Neural progenitor cell (in vitro differentiated cells): ENCODE results near the gene BPNT1. TPM values are rescaled to one million over a fixed set of nuclear protein-coding genes. Genes with fewer than 3 reads are reported as not detected.
"Not testable (repeated sequence)": the region's sequence is repeated elsewhere in the genome, so short reads cannot be mapped to it uniquely, and the experiment has no call there.

Source experiments
- DNase-seq: peaks from one replicate; pipeline ENCODE4 v3.0.0-alpha.2; 2016; ENCODE audit warnings: low spot score
- H2AFZ ChIP-seq: fragments of 200-600 bp; sonication (generic); replicated peaks from 2 replicates; pipeline ENCODE4 v1.6.1; 2016; ENCODE audit warnings: antibody characterized with exemption
- H3F3A ChIP-seq: fragments of 200-600 bp; sonication (generic); 2 replicates; pipeline ENCODE4 v1.6.1; 2016; ENCODE audit warnings: antibody characterized with exemption, low read depth
- H3K27ac ChIP-seq: fragments of 200-600 bp; sonication (generic); 2 replicates; pipeline ENCODE4 v1.5.1; 2016; ENCODE audit warnings: mild to moderate bottlenecking
- H3K27me3 ChIP-seq: fragments of 200-600 bp; sonication (generic); 2 replicates; pipeline ENCODE4 v1.6.1; 2016; ENCODE audit warnings: mild to moderate bottlenecking, moderate library complexity
- H3K36me3 ChIP-seq: fragments of 200-600 bp; sonication (generic); 2 replicates; pipeline ENCODE4 v1.5.1; 2016
- H3K4me1 ChIP-seq: fragments of 200-600 bp; sonication (generic); 2 replicates; pipeline ENCODE4 v1.6.1; 2016; ENCODE audit warnings: mixed run types
- H3K4me2 ChIP-seq: fragments of 200-600 bp; sonication (generic); 2 replicates; pipeline ENCODE4 v1.6.1; 2016
- H3K4me3 ChIP-seq: fragments of 200-600 bp; sonication (generic); 2 replicates; pipeline ENCODE4 v1.5.1; 2016
- H3K79me2 ChIP-seq: fragments of 200-600 bp; sonication (generic); 2 replicates; pipeline ENCODE4 v1.6.1; 2016; ENCODE audit warnings: low read depth
- H3K9ac ChIP-seq: fragments of 200-600 bp; sonication (generic); 2 replicates; pipeline ENCODE4 v1.6.1; 2016
- H3K9me3 ChIP-seq: fragments of 200-600 bp; sonication (generic); 2 replicates; pipeline ENCODE4 v1.5.1; 2016; ENCODE audit warnings: low read depth
- H4K20me1 ChIP-seq: fragments of 200-600 bp; sonication (generic); 2 replicates; pipeline ENCODE4 v1.6.1; 2016; ENCODE audit warnings: low read depth
- H3K27ac Mint-ChIP-seq: 3 replicates; pipeline ENCODE4 v1.8.0; 2021; ENCODE audit warnings: mixed read lengths
- H3K27me3 Mint-ChIP-seq: 2 replicates; pipeline ENCODE4 v1.8.0; 2022; ENCODE audit warnings: low read depth, mild to moderate bottlenecking, inconsistent platforms, moderate library complexity, mixed read lengths; ENCODE audit not compliant: insufficient read depth
- H3K36me3 Mint-ChIP-seq: 3 replicates; pipeline ENCODE4 v1.8.0; 2021; ENCODE audit warnings: mixed read lengths
- H3K4me1 Mint-ChIP-seq: 3 replicates; pipeline ENCODE4 v1.8.0; 2021; ENCODE audit warnings: mixed read lengths
- H3K4me3 Mint-ChIP-seq: 3 replicates; pipeline ENCODE4 v1.8.0; 2021; ENCODE audit warnings: mild to moderate bottlenecking, moderate library complexity, mixed read lengths
- H3K9me3 Mint-ChIP-seq: 3 replicates; pipeline ENCODE4 v1.8.0; 2020; ENCODE audit warnings: mixed read lengths
- EZH2 ChIP-seq: fragments of 200-600 bp; sonication (generic); IDR thresholded peaks from 2 replicates; pipeline ENCODE4 v1.6.1; 2017; ENCODE audit warnings: antibody characterized with exemption, mild to moderate bottlenecking, moderate library complexity
- EZH2phosphoT487 ChIP-seq: fragments of 200-600 bp; sonication (generic); IDR thresholded peaks from 2 replicates; pipeline ENCODE4 v1.6.1; 2017; ENCODE audit warnings: antibody characterized with exemption
- total RNA-seq: library from RNA; depleted of rRNA; stranded (reverse); fragments of >200 nt; gene quantifications from 2 replicates; pipeline ENCODE4 v1.2.3, GENCODE V29; 2015; ENCODE audit warnings: low replicate concordance
- TF ChIP-seq, protein P1 (sequence below): fragments of 200-600 bp; sonication (generic); IDR thresholded peaks from 2 replicates; pipeline ENCODE4 v1.5.1; 2017; ENCODE audit warnings: antibody characterized with exemption, mild to moderate bottlenecking

Gene BPNT1
- total RNA-seq, 1 donor from 2014 or later, result 33.1 TPM

DNA sequence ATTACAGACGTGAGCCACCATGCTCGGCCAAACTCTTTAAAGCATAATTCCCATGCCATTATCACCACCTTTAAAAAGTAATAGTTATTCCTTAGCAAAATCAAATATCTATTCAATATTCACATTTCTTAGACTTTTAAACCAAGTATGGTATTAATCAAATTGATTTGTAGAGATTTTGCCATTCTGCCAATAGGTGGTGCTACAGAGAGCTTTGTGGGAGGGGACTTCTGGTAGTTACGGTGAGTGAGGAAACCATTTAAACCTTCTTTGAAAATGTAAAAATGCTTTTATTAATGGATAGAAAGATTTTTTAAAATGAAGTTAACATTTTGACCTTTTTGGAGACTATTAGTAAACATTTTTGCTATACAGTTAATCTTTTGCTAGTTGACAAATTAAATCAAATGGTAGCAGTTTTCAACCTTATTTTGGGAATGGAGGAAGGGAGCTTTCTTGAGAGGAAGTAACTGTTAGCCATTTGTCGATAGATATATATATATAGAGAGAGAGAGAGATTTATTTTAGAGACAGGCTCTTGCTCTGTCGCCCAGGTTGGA, 23.6 kb upstream of the BPNT1 start:
- H3K27ac Mint-ChIP-seq, result no peak overlapping the region
- H4K20me1 ChIP-seq, result no peaks in the 10 kb centered on the region
- H3K27me3 Mint-ChIP-seq, result no peaks in the 10 kb centered on the region
- H3K4me1 Mint-ChIP-seq, result no peaks in the 10 kb centered on the region
- H3K27me3 ChIP-seq, result no peaks in the 10 kb centered on the region
- no peak overlapping the region for H3K9ac ChIP-seq
- H3K27ac ChIP-seq, result no peak overlapping the region
- H3K79me2 ChIP-seq, result no peaks in the 10 kb centered on the region
- H3K4me3 Mint-ChIP-seq, result no peak overlapping the region
- H3K36me3 ChIP-seq, result peaks cover 16% of the 10 kb centered on the region
- no peak overlapping the region for H3K4me2 ChIP-seq
- peak; percentile 43 for DNase-seq
- H3K9me3 Mint-ChIP-seq, result no peaks in the 10 kb centered on the region
- no peak overlapping the region for H3K4me3 ChIP-seq
- no peaks in the 10 kb centered on the region for H3F3A ChIP-seq
- H3K9me3 ChIP-seq, result no peaks in the 10 kb centered on the region
- H3K36me3 Mint-ChIP-seq, result peaks cover 19% of the 10 kb centered on the region
- no peak for TF ChIP-seq EZH2phosphoT487
- TF ChIP-seq, protein P1, sequence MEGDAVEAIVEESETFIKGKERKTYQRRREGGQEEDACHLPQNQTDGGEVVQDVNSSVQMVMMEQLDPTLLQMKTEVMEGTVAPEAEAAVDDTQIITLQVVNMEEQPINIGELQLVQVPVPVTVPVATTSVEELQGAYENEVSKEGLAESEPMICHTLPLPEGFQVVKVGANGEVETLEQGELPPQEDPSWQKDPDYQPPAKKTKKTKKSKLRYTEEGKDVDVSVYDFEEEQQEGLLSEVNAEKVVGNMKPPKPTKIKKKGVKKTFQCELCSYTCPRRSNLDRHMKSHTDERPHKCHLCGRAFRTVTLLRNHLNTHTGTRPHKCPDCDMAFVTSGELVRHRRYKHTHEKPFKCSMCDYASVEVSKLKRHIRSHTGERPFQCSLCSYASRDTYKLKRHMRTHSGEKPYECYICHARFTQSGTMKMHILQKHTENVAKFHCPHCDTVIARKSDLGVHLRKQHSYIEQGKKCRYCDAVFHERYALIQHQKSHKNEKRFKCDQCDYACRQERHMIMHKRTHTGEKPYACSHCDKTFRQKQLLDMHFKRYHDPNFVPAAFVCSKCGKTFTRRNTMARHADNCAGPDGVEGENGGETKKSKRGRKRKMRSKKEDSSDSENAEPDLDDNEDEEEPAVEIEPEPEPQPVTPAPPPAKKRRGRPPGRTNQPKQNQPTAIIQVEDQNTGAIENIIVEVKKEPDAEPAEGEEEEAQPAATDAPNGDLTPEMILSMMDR, result peak; percentile 72
- no peak for TF ChIP-seq EZH2
- H2AFZ ChIP-seq, result no peak overlapping the region
- H3K4me1 ChIP-seq, result no peaks in the 10 kb centered on the region

DNA sequence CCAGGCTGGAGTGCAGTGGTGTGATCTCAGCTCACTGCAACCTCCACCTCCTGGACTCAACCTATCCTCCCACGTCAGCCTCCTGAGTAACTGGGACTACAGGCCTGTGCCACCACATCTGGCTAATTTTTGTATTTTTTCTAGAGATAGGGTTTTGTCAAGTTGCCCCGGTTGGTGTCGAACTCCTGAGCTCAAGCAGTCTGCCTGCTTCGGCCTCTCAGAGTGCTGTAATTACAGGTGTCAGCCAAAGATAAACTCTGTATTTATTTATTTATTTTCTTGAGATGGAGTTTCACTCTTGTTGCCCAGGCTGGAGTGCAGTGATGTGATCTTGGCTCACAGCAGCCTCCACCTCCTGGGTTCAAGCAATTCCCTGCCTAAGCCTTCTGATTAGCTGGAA, 23.0 kb upstream of the BPNT1 start:
- not testable (repeated sequence) for H3K4me3 ChIP-seq, H3K27me3 ChIP-seq, H3K9me3 ChIP-seq, H3K79me2 ChIP-seq, H2AFZ ChIP-seq, H3K27me3 Mint-ChIP-seq, H3K27ac ChIP-seq, H3K9me3 Mint-ChIP-seq, H3F3A ChIP-seq, H3K4me2 ChIP-seq, H3K4me3 Mint-ChIP-seq, H3K4me1 ChIP-seq, H4K20me1 ChIP-seq, H3K4me1 Mint-ChIP-seq, DNase-seq, H3K9ac ChIP-seq, H3K27ac Mint-ChIP-seq
- peaks cover 13% of the 10 kb centered on the region for H3K36me3 ChIP-seq
- H3K36me3 Mint-ChIP-seq, result peaks cover 19% of the 10 kb centered on the region

DNA sequence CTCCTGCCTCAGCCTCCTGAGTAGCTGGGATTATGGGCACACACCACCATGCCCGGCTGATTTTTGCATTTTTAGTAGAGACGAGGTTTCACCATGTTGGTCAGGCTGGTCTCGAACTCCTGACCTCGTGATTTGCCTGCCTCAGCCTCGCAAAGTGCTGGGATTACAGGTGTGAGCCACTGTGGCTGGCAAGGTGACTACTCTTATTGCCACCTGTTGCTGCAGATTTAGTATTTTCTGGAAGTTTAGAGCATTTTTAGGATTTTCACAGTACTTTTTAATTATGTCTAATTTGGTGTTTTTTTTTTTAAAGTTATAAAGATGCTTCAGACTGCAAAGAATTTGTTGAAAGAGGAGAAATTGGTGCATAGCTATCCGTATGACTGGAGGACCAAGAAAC, 20.9 kb upstream of the BPNT1 start:
- not testable (repeated sequence) for H3K27ac ChIP-seq, H3K9me3 Mint-ChIP-seq, H3K9me3 ChIP-seq, H3K4me3 ChIP-seq, H3K79me2 ChIP-seq, H3F3A ChIP-seq, H3K4me1 ChIP-seq, H3K4me2 ChIP-seq, H3K4me3 Mint-ChIP-seq, H3K27me3 Mint-ChIP-seq, H2AFZ ChIP-seq, H3K27ac Mint-ChIP-seq, H3K9ac ChIP-seq, H3K27me3 ChIP-seq, H4K20me1 ChIP-seq, DNase-seq, H3K4me1 Mint-ChIP-seq
- peaks cover 25% of the 10 kb centered on the region for H3K36me3 Mint-ChIP-seq
- peaks cover 28% of the 10 kb centered on the region for H3K36me3 ChIP-seq

DNA sequence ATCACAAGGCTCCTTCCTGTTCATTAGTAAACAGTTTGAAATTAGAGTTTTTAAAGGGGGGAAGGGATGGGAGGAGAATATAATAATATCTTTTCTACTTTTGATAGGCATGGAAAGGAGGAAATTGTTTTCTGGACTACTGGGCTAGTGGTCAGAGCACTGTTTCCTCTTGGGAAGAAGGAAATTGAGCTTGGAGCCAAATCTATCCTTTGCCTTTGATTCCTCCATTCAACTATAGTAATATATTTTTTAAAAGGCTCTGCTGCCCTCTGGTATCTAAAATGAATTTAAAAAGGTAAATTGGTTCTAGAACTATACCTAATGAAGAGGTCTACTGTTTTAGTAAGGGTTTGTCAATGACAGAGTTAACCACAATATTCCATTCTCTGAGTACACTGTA, 10.2 kb upstream of the BPNT1 start:
- peaks cover 35% of the 10 kb centered on the region for H3K36me3 ChIP-seq
- Mint-ChIP-seq H3K27ac (no peak overlapping the region), H3K27me3 (no peaks in the 10 kb centered on the region), H3K4me1 (peaks cover 8% of the 10 kb centered on the region), H3K4me3 (no peak overlapping the region), H3K9me3 (no peaks in the 10 kb centered on the region), H3K36me3 (peaks cover 20% of the 10 kb centered on the region)
- no peak overlapping the region for H3K4me2 ChIP-seq
- no peaks in the 10 kb centered on the region for H4K20me1 ChIP-seq
- no peaks in the 10 kb centered on the region for H3K9me3 ChIP-seq
- no peak for DNase-seq
- peaks cover 19% of the 10 kb centered on the region for H3K79me2 ChIP-seq
- H3K27ac ChIP-seq, result no peak overlapping the region
- H3F3A ChIP-seq, result no peaks in the 10 kb centered on the region
- TF ChIP-seq EZH2phosphoT487, result no peak
- TF ChIP-seq EZH2, result no peak
- TF ChIP-seq, protein P1, result no peak
- no peak overlapping the region for H3K9ac ChIP-seq
- H2AFZ ChIP-seq, result no peak overlapping the region
- no peak overlapping the region for H3K4me3 ChIP-seq
- H3K27me3 ChIP-seq, result no peaks in the 10 kb centered on the region
- H3K4me1 ChIP-seq, result peaks cover 14% of the 10 kb centered on the region
